ENCODE data around the gene TAS2R41. TPM values are rescaled to one million over a fixed set of nuclear protein-coding genes. Genes with fewer than 3 reads are reported as not detected.

Gene TAS2R41
- total and polyA plus RNA-seq, 3 donors from 2014 or later: 0.55 TPM; not detected in 2

- no peaks in the 10 kb centered on the region for H3K27me3 ChIP-seq
- TF ChIP-seq POLR2A (IDR thresholded peaks at IDR 0.05): no peak
- no peak for TF ChIP-seq CTCF (IDR thresholded peaks at IDR 0.05)
- no peaks in the 10 kb centered on the region for H3K4me1 ChIP-seq
- WGBS, 2 donors: 84 to 87% methylated on average over 5 of the region's 5 CpGs
- H3K27ac ChIP-seq: no peak overlapping the region
- H3K4me3 ChIP-seq: no peak overlapping the region
- intact Hi-C loops (cut with DNase I; ENCODE audit: low total_unique reads): no loop called here
- no peak for DNase-seq
- H3K9me3 ChIP-seq: no peaks in the 10 kb centered on the region
- H3K36me3 ChIP-seq (ENCODE audit: low read depth, missing control alignments): no peaks in the 10 kb centered on the region
Measured at GRCh38 chr7:143504215-143504936, 26.7 kb downstream of the TAS2R41 start.

DNA sequence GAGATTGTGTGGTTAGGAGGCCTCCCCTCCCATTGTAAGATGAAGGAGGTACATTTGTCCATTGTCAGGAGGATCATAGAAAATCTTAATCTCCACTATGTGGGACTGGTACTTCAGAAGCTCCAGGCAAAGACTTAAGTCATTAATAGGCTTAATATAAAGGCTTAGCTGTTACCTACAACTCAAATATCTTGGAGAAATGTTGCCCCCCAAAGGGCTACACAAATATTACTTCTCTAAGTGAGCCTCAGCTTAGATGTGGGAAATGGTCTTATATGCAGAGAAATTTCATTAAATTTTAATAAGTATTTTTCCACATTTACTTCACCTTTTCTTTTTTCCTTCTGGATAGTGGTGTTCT is 27.2 kb downstream of the TAS2R41 start:
- Histone ChIP-seq H3K9me3 (no peaks in the 10 kb centered on the region), H3K27ac (no peak overlapping the region), H3K27me3 (no peaks in the 10 kb centered on the region), H3K36me3 (ENCODE audit: low read depth, missing control alignments) (no peaks in the 10 kb centered on the region), H3K4me1 (no peaks in the 10 kb centered on the region), H3K4me3 (no peak overlapping the region)
- TF ChIP-seq POLR2A (IDR thresholded peaks at IDR 0.05) (no peak), CTCF (IDR thresholded peaks at IDR 0.05) (no peak)
- DNase-seq: no peak
- intact Hi-C loops (cut with DNase I; ENCODE audit: low total_unique reads): no loop called here

GRCh38 chr7:143505838-143506237 is 28.2 kb downstream of the TAS2R41 start:
- TF ChIP-seq POLR2A (IDR thresholded peaks at IDR 0.05): no peak
- TF ChIP-seq CTCF (IDR thresholded peaks at IDR 0.05): no peak
- intact Hi-C loops (cut with DNase I; ENCODE audit: low total_unique reads): no loop called here
- H3K4me3 ChIP-seq: no peak overlapping the region
- no peaks in the 10 kb centered on the region for H3K9me3 ChIP-seq
- H3K27me3 ChIP-seq: no peaks in the 10 kb centered on the region
- no peak overlapping the region for H3K27ac ChIP-seq
- no peak for DNase-seq
- 56 to 72% methylated on average over 2 of the region's 2 CpGs for WGBS, 2 donors
- no peaks in the 10 kb centered on the region for H3K36me3 ChIP-seq (ENCODE audit: low read depth, missing control alignments)
- no peaks in the 10 kb centered on the region for H3K4me1 ChIP-seq

DNA sequence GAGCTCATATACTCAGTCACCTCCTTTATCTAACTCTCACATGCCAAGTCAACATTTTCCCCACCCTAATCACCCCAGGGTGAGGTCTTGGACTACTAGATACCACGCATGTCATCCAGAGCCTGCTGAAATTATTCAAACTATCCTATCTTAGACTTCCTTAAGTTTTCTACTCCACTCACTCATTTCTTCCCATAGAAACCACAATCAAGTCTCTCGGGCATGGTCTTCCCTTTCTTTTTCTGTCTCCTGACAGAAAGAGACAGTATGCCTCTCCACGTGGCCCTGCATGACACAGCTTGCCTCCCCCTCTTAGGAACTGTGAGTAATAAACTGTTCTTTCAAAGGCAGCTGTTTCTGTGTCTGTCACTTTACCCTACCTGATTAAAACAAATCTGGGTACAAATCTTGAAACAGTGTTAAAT is 29.4 kb downstream of the TAS2R41 start:
- intact Hi-C loops (cut with DNase I; ENCODE audit: low total_unique reads): no loop called here
- no peak for DNase-seq
- no peaks in the 10 kb centered on the region for H3K36me3 ChIP-seq (ENCODE audit: low read depth, missing control alignments)
- 62 to 63% methylated on average over 3 of the region's 3 CpGs for WGBS, 2 donors
- TF ChIP-seq POLR2A (IDR thresholded peaks at IDR 0.05) (no peak), CTCF (IDR thresholded peaks at IDR 0.05) (no peak)
- H3K27ac ChIP-seq: no peak overlapping the region
- H3K9me3 ChIP-seq: no peaks in the 10 kb centered on the region
- H3K4me3 ChIP-seq: no peak overlapping the region
- H3K4me1 ChIP-seq: no peaks in the 10 kb centered on the region
- H3K27me3 ChIP-seq: no peaks in the 10 kb centered on the region

- no peak overlapping the region for H3K27ac ChIP-seq
- H3K36me3 ChIP-seq (ENCODE audit: low read depth, missing control alignments): no peaks in the 10 kb centered on the region
- no peaks in the 10 kb centered on the region for H3K9me3 ChIP-seq
- intact Hi-C loops (cut with DNase I; ENCODE audit: low total_unique reads): no loop called here
- no peaks in the 10 kb centered on the region for H3K27me3 ChIP-seq
- no peaks in the 10 kb centered on the region for H3K4me1 ChIP-seq
- no peak for TF ChIP-seq CTCF (IDR thresholded peaks at IDR 0.05)
- TF ChIP-seq POLR2A (IDR thresholded peaks at IDR 0.05): no peak
- WGBS, 2 donors: 88 to 90% methylated on average over 5 of the region's 5 CpGs
- H3K4me3 ChIP-seq: no peak overlapping the region
- no peak for DNase-seq
Measured at GRCh38 chr7:143507534-143508055, 29.9 kb downstream of the TAS2R41 start.
